Activated CD4-positive, alpha-beta T cell treated with anti-CD3 and anti-CD28 coated beads, Interleukin-2, amount 50 U/mL, for 4 hours (primary cell): ENCODE data around the gene MX1.

ENCODE experiments used
- DNase-seq, 2 experiments: peaks; one replicate each; pipeline ENCODE4 v3.0.0-alpha.2; 2020

MX1 gene

DNA sequence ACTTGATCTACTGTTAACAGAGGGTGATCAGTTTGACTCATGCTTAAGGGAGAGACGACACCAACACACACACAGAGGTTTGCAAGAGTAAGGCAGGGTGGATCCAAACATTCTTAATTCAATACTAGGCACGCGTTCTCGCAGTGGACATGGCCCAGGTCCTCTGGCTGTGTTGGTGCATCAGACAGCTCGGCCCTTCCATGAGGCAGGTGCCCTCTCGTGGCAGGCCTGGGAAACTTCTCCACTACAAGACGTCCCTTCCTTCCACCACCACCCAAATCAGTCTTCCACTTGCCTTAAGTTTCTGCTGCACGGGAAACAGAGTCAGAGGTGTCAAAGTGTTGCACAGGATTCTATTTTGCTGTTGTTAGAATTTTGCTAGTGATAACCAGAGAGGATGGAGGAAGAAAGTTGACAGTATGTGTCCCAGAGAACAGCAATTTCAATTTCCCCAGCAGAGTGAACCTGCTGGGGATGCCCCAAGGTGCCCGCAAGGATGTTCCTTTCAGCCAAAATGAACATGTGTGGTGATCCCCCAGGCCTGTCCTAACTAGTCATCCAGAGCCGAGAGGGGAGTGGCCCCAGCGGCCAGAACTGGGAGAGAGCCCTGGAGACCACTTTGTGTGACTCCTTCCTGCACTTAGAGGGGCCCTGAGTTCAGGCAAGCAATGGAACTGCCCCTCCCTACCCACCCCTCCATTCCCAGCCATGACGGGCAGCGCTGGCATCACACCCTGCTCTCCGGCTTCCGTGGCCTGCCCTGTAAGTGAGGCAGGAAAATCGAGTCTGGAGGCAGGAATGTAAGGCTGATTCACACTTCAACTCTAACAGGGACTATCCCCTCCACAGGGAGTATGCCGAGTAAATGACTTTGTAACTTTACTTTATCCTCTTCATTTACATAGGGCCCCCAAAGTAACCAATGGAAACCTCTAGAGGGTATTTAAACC lies 34.8 kb downstream of the MX1 start:
- DNase-seq: peak; percentile 36 to 44

- DNase-seq: no peak
Measured at GRCh38 chr21:41465176-41465781, 39.2 kb downstream of the MX1 start.

DNA sequence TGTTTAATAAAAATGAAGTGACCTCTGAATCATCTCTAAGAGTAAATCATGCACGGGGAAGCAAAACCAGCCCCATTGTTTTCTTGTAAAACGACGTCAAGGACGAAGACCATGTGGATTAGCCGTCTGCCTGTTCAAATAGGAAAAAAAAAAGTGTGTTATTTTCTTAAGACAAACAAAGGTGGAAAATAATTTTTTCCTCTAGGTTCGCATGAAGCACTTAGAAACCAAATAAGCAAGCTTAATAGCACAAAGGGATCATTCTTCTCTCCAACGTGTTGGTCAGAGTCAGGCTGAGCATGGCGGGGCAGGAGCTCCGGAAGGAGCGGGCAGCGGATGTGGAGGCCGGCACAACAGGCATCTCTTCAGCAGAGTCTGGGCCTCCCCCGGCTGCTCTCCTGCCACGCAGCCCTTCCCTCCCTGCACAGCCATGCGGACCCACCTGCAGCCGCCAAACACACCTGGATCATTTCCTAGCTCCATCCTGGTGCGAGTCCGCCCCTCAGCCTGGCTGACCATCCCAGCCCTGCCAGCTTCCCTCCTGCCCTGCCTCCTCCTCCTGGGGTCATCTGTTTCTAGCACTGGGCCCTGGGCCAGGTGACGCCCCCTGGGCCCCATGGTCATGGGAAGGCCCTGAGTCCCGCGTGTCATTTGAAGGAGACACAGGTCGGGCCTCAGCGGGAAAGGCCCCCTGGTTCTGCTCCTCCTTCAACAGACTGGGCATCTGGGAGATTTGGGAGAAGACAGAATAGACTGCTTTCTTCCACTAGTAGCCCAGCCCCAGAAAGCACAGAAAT lies 40.2 kb downstream of the MX1 start:
- DNase-seq: no peak

GRCh38 chr21:41470054-41470453 lies 44.0 kb downstream of the MX1 start:
- DNase-seq: no peak

DNA sequence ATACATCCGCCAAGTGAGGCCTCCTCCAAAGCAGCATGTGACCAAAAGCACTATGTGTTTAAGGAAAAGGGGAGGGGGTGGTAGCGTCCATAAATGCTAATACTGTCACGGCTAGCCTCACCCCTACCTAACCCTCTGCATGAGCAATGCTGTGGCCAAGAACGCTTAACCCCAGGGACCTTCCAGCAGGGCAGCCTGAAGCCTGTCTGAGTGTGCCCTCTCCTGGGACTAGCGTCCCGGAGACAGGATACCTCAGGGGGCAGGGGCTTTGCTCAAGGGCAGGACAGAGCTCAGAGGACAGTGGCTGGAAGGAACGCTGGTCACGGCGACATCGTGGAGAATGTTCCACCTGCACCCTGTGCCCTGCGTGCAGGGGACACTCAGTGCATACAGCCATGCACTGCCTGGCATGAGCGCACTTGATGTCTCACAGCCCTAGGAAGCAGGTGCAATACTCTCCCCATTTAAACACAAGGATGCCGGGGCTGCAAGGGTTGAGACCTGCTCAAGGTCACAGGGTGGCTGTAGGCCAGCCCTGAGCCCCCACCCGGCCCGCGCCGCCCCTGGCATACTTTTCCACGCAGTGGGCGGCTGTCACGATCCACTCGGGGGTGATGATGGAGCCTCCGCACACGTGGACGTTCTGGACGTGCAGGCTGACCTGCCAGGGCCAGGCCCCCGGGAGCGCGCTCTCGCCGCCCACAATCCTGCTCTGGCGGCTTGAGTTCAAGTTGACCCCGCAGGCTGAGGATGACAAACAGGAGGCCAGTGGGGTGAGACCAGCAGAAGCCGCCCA lies 46.9 kb downstream of the MX1 start:
- no peak for DNase-seq

- DNase-seq: no peak
Measured at GRCh38 chr21:41475714-41476420, 49.8 kb downstream of the MX1 start.

DNA sequence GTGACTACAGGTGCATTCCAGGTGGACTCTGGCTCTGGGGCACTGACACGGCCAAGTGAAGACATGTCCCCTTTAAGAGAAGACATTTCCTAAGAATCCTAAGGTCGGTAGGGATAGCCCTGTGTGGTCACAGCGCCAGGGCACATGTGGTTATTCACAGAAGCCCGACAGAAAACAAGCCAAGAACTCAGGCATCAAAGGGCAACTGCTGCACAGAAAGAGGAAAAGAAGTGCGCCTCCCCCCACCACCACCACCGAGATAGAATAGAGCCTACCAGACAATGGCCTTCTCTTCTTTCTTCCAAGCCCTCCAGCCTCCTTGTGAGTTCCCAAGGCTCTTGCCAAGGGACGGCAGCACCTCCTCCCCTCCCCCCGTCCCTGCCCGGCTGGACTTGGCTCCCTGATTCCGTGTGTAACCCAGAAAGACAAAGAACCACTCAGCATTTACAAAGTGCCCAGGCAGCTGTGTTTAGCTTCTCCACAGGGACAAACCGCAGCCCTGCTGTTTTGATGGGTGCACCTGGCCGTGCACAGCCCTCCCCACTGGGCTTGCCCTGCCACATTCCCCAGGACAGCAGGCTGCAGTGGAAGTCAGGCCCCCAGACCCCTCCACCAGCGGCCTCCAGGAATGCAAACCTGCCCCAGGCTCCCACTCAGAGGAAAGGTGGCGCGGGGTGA lies 51.7 kb downstream of the MX1 start:
- no peak for DNase-seq

DNA sequence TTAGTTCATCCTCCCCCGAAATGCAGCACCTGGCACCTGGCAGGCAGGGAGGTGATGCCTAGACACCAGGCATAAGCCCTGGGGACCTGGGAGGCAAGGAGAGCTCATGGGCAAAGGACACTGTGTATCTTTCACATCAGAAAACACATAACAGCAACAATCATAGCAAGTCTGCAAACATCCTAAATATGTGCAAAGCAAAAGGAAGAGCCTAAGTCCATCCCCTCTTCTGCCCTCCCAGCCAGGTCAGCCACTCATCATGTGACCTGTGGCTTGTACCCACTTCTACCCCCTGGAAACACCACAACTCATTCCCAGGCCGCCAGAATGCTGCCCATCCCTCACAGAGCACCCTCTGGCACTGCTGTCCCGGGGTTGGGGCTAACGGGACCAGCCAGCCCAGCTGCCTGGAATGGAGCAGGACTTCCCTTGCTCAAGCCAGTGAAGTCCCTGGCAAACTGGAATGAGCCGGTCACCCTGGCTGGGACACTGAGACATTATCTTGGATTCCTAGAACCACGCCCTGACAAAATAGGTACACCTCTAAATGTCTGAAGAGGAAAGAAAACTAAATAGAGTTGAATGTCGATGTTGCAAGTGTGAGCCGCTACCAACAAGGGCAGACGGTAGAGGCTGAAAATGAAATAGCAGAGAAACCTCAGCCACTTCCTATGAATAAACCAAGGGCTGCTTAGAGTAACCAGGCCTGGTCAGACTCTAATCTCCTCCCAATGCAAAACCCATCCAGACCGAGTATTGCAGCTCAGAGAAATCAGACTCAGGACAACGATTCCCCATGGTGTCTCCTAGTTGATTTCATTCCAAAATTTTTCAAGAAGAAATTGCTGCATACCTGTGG lies 52.5 kb downstream of the MX1 start:
- DNase-seq: no peak

DNA sequence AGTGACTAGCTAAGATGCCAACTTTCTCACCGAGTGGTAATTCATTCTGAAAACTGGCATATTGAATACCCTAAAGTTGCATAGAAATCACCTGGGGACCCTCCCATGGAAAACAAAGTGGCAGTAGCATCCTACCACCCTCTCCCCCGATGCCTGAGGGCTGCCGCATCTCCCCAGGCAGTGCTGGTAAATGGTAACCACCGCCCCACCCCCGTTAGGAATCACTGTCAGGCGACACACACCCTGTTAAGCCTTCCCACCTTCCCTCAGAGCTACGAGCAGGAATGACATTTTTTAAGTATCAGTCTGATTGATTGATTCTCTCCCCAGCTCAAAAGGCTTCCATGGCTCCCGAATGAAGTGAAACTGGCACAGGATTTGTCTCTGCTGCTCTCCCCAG lies 53.6 kb downstream of the MX1 start:
- DNase-seq: no peak

GRCh38 chr21:41480086-41480690 lies 54.1 kb downstream of the MX1 start:
- DNase-seq: no peak

- DNase-seq: no peak
Measured at GRCh38 chr21:41481191-41481590, 55.2 kb downstream of the MX1 start.

DNA sequence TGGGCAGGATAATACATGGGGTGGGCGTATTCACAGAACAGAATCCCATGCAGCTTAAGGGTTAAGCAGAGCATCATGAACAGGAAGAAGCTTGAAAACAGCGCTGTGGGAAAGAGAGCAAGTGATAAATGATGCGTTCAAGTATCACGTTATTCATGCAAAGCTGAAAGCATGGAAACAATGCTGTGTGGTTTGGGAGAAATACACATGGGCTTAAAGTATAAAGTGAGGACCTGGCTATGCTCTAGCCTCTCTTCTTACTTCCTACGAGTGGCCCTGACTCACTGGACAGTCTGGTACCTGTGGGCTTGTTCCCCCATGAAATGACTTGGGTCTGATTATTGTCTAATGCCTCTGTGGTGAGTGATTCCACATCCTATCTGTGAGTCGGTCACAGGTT lies 56.3 kb downstream of the MX1 start:
- DNase-seq: no peak

DNA sequence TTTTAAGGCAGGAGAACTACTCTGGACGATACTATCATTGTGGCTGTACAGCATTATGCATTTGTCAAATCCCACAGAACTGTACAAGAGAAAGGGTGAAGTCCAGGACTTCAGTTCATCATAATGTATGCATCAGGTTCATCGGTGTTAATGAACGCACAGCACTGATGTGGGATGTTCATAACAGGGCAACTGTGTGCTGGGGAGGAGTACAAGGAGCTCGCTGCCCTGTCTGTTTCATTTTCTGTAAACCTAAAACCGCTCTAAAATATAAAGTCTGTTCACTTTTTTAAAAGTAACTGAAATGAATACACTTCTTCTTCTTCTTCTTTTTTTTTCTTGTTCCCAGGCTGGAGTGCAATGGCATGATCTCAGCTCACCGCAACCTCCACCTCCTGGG lies 56.9 kb downstream of the MX1 start:
- DNase-seq: no peak

GRCh38 chr21:41483415-41483814 lies 57.4 kb downstream of the MX1 start:
- no peak for DNase-seq

GRCh38 chr21:41483973-41484372 lies 57.9 kb downstream of the MX1 start:
- DNase-seq: no peak

DNA sequence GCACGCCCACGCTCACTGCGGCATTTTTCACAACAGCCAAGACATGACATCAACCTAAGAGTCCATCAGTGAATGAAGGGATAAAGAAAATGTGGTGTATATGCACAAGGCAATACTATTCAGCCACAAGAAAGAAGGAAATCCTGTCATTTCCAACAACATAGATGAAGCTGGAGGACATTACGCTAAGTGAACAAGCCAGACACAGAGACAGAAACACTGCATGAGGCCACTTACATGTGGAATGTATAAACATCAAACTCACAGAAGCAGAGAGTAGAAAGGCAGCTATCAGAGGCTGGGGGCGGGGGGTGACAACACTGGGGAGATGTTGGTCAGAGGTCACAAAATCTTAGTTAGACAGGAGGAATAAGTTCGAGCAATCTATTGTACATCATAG lies 61.0 kb downstream of the MX1 start:
- no peak for DNase-seq

DNA sequence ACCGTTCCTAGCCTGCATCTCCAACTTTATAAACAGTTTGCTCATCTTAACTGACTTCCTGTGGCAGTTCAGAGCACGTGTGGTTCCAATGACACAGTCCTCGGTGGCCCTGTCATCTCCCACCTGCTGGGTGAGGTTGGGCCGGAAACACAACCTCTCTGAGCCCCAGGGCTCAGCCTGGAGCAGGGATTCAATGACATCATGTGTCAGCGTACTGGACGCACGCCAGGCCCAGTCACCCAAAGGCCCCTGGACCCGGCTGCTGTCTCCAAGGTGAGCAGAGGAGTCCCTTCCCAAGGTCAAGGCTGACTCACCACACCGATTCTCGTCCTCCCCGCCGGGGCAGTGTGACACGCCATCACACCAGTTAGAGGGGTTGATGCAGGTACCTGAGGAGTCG lies 62.0 kb downstream of the MX1 start:
- DNase-seq: no peak

DNA sequence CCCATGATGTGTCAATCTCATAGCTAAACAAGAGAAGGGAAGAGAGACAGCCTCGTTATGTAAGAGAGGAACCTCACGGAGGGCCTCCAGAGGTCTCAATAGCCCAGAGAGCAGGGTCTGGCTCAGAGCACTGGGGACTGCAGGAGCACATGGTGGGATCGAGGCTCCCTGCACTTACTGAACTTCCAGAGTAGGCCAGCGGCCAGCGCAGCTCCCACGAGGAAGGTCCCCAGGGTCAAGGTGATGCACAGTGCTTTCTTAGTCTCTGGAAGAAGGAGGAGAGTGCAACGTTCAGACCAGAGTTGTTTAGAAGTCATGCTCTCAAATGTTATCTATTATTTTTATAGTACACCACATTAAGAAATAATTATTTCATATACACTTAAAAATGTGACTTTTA lies 63.3 kb downstream of the MX1 start:
- DNase-seq: no peak

DNA sequence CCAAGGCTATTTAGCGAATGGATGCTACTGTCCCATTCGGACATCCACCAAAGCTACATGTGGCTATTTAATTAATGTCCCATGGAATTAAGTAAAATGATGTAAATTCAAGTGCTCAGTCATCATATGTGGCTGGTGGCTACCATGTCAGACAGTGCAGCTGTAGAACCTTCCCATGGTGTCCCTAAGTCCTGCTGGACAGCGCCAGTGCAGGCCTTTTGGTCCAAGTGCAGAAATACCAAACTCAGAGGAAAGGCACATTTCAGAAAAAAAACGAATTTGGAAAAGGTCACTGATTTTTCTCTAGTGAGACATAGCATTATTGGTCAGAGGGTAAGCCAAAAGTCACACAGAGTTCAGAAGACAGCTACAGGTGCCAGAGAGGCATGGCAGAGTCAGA lies 64.3 kb downstream of the MX1 start:
- no peak for DNase-seq

GRCh38 chr21:41491412-41491811 lies 65.4 kb downstream of the MX1 start:
- DNase-seq: no peak
